ENCODE data around the gene DGKB.

DNA sequence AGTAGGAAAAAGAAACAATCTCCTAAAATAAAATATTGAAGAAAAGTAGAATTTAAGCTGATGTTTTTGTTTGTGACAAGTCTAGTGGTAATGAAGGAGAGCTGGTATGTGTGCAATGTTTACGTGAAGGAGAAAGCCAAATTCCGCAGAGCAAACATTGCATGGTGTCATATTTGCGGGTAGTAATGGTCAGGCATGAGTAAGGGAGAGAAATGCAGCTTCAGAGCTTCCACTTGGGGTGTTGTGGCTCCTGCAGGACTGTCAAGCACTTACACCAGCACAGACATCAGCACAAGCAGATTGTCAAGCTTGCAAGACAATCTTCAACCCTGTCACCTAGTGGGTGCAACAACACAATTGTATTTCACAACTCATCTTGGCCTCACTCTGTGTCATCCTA is 776.6 kb downstream of the DGKB start:
- no peak for TF ChIP-seq EP300 (IDR thresholded peaks at IDR 0.05)
- TF ChIP-seq, protein P1, sequence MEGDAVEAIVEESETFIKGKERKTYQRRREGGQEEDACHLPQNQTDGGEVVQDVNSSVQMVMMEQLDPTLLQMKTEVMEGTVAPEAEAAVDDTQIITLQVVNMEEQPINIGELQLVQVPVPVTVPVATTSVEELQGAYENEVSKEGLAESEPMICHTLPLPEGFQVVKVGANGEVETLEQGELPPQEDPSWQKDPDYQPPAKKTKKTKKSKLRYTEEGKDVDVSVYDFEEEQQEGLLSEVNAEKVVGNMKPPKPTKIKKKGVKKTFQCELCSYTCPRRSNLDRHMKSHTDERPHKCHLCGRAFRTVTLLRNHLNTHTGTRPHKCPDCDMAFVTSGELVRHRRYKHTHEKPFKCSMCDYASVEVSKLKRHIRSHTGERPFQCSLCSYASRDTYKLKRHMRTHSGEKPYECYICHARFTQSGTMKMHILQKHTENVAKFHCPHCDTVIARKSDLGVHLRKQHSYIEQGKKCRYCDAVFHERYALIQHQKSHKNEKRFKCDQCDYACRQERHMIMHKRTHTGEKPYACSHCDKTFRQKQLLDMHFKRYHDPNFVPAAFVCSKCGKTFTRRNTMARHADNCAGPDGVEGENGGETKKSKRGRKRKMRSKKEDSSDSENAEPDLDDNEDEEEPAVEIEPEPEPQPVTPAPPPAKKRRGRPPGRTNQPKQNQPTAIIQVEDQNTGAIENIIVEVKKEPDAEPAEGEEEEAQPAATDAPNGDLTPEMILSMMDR (IDR thresholded peaks at IDR 0.05), result no peak
- TF ChIP-seq POLR2AphosphoS5 (IDR thresholded peaks at IDR 0.05), result no peak
- TF ChIP-seq POLR2A (IDR thresholded peaks at IDR 0.05), result no peak

Measured in sigmoid colon (tissue), 4 donors.